HCT116 (cell line): ENCODE data around the gene CCL28.

Experiments used
- CBX3 ChIP-seq: IDR thresholded peaks from 2 replicates; pipeline ENCODE4 v1.6.1; 2012; ENCODE audit warnings: low read depth
- CEBPB ChIP-seq: IDR thresholded peaks from 2 replicates; pipeline ENCODE4 v1.6.1; 2012; ENCODE audit warnings: low read depth
- EZH2 ChIP-seq: fragments of 200-600 bp; sonication (generic); IDR thresholded peaks from 2 replicates; pipeline ENCODE4 v1.6.1; 2017; ENCODE audit warnings: antibody characterized with exemption, mixed run types
- EZH2phosphoT487 ChIP-seq: fragments of 200-600 bp; IDR thresholded peaks from 2 replicates; pipeline ENCODE4 v1.6.1; 2018; ENCODE audit warnings: antibody characterized with exemption, borderline replicate concordance
- FOSL1 ChIP-seq: IDR thresholded peaks from 2 replicates; pipeline ENCODE4 v1.6.1; 2012; ENCODE audit warnings: low read depth
- POLR2A ChIP-seq: IDR thresholded peaks from 2 replicates; pipeline ENCODE4 v1.7.0; 2011; ENCODE audit warnings: borderline replicate concordance; ENCODE audit not compliant: insufficient read depth, insufficient read length; ENCODE audit errors: extremely low read depth
- POLR2AphosphoS5 ChIP-seq: IDR thresholded peaks from 2 replicates; pipeline ENCODE4 v1.6.1; 2011; ENCODE audit warnings: mild to moderate bottlenecking, low read depth, low read length, moderate library complexity
- RAD21 ChIP-seq: IDR thresholded peaks from 2 replicates; pipeline ENCODE4 v1.6.1; 2012; ENCODE audit warnings: low read depth, mild to moderate bottlenecking
- TCF7L2 ChIP-seq: IDR thresholded peaks from 2 replicates; pipeline ENCODE4 v1.7.0; 2011; ENCODE audit warnings: borderline replicate concordance, inconsistent platforms; ENCODE audit not compliant: insufficient read depth, insufficient read length; ENCODE audit errors: extremely low read depth
- YY1 ChIP-seq: IDR thresholded peaks from 2 replicates; pipeline ENCODE4 v1.6.1; 2011; ENCODE audit warnings: low read length, low read depth, moderate library complexity, mild to moderate bottlenecking; ENCODE audit not compliant: insufficient replicate concordance; ENCODE audit errors: extremely low read depth
- TF ChIP-seq, protein P1 (sequence below), 3 experiments: fragments of 200-600 bp in 1 of 3; sonication (generic) in 1 of 3; IDR thresholded peaks in 2 of 3; conservative IDR thresholded peaks in 1 of 3; 2 replicates each; pipeline ENCODE4 v1.5.1; 2012 to 2017; ENCODE audit warnings: low read depth in 2 of 3, low read length in 2 of 3, antibody characterized with exemption in 1 of 3, borderline replicate concordance in 1 of 3, control low read depth in 1 of 3, mild to moderate bottlenecking in 1 of 3, mixed read lengths in 1 of 3, mixed run types in 1 of 3, moderate library complexity in 1 of 3; ENCODE audit not compliant: insufficient read depth in 1 of 3
- TF ChIP-seq, protein P2 (sequence below): IDR thresholded peaks from 2 replicates; pipeline ENCODE4 v1.6.1; 2011; ENCODE audit warnings: mild to moderate bottlenecking, low read length, moderate library complexity; ENCODE audit not compliant: insufficient replicate concordance; ENCODE audit errors: extremely low read depth
- TF ChIP-seq, protein P3 (sequence below): IDR thresholded peaks from 2 replicates; pipeline ENCODE4 v1.6.1; 2012; ENCODE audit warnings: low read depth

DNA sequence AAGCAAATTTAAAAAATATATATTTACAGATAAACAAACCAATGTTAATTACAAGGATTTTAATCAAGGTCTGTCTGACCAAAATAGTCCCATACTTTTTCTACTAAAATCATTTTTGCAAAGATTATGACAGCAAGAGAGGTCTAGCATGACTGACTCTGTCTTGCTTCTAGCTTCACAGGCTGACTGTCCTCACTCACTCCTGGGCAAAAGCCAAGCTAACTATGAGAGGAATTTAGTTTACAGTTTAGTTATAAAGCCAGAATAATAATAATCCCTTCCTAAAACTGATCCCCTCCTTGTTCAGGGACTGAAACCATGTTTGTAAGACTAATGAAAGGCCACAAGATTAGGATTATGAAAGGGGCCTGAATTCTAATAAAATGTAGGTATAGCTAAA, 53.5 kb downstream of the CCL28 start:
- TF ChIP-seq, protein P1, sequence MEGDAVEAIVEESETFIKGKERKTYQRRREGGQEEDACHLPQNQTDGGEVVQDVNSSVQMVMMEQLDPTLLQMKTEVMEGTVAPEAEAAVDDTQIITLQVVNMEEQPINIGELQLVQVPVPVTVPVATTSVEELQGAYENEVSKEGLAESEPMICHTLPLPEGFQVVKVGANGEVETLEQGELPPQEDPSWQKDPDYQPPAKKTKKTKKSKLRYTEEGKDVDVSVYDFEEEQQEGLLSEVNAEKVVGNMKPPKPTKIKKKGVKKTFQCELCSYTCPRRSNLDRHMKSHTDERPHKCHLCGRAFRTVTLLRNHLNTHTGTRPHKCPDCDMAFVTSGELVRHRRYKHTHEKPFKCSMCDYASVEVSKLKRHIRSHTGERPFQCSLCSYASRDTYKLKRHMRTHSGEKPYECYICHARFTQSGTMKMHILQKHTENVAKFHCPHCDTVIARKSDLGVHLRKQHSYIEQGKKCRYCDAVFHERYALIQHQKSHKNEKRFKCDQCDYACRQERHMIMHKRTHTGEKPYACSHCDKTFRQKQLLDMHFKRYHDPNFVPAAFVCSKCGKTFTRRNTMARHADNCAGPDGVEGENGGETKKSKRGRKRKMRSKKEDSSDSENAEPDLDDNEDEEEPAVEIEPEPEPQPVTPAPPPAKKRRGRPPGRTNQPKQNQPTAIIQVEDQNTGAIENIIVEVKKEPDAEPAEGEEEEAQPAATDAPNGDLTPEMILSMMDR (IDR thresholded peaks at IDR 0.05 in 2 of 3, conservative IDR thresholded peaks at IDR 0.05 in 1 of 3; ENCODE audit: borderline replicate concordance in 1 of 3, insufficient read depth in 1 of 3, low read depth in 2 of 3, low read length in 2 of 3): no peak
- TF ChIP-seq YY1: no peak
- TF ChIP-seq POLR2A: no peak
- no peak for TF ChIP-seq TCF7L2
- no peak for TF ChIP-seq CEBPB
- no peak for TF ChIP-seq EZH2phosphoT487
- no peak for TF ChIP-seq EZH2
- TF ChIP-seq FOSL1: no peak
- no peak for TF ChIP-seq RAD21
- TF ChIP-seq, protein P2, sequence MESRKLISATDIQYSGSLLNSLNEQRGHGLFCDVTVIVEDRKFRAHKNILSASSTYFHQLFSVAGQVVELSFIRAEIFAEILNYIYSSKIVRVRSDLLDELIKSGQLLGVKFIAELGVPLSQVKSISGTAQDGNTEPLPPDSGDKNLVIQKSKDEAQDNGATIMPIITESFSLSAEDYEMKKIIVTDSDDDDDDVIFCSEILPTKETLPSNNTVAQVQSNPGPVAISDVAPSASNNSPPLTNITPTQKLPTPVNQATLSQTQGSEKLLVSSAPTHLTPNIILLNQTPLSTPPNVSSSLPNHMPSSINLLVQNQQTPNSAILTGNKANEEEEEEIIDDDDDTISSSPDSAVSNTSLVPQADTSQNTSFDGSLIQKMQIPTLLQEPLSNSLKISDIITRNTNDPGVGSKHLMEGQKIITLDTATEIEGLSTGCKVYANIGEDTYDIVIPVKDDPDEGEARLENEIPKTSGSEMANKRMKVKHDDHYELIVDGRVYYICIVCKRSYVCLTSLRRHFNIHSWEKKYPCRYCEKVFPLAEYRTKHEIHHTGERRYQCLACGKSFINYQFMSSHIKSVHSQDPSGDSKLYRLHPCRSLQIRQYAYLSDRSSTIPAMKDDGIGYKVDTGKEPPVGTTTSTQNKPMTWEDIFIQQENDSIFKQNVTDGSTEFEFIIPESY: no peak
- no peak for TF ChIP-seq CBX3
- no peak for TF ChIP-seq POLR2AphosphoS5
- TF ChIP-seq, protein P3, sequence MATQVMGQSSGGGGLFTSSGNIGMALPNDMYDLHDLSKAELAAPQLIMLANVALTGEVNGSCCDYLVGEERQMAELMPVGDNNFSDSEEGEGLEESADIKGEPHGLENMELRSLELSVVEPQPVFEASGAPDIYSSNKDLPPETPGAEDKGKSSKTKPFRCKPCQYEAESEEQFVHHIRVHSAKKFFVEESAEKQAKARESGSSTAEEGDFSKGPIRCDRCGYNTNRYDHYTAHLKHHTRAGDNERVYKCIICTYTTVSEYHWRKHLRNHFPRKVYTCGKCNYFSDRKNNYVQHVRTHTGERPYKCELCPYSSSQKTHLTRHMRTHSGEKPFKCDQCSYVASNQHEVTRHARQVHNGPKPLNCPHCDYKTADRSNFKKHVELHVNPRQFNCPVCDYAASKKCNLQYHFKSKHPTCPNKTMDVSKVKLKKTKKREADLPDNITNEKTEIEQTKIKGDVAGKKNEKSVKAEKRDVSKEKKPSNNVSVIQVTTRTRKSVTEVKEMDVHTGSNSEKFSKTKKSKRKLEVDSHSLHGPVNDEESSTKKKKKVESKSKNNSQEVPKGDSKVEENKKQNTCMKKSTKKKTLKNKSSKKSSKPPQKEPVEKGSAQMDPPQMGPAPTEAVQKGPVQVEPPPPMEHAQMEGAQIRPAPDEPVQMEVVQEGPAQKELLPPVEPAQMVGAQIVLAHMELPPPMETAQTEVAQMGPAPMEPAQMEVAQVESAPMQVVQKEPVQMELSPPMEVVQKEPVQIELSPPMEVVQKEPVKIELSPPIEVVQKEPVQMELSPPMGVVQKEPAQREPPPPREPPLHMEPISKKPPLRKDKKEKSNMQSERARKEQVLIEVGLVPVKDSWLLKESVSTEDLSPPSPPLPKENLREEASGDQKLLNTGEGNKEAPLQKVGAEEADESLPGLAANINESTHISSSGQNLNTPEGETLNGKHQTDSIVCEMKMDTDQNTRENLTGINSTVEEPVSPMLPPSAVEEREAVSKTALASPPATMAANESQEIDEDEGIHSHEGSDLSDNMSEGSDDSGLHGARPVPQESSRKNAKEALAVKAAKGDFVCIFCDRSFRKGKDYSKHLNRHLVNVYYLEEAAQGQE: no peak
